Vagina (tissue), 2 donors: Measurements from ENCODE around the gene CCDC32.

ENCODE experiments used
- POLR2AphosphoS5 ChIP-seq, 2 donors: sonication (generic); formaldehyde crosslinking; IDR thresholded peaks; one replicate each; pipeline ENCODE4 v1.9.0; 2017; ENCODE audit warnings: antibody characterized with exemption in 2 of 2, mild to moderate bottlenecking in 2 of 2, low read depth in 1 of 2; ENCODE audit not compliant: insufficient read depth in 1 of 2
- TF ChIP-seq, protein P1 (sequence below), 3 experiments: fragments of 450-650 bp in 2 of 3; fragments of 200-600 bp in 1 of 3; sonication (generic) in 1 of 3; IDR thresholded peaks; one replicate each; pipeline ENCODE4 v1.5.1; 2017 to 2019; ENCODE audit warnings: antibody characterized with exemption in 3 of 3, mild to moderate bottlenecking in 2 of 3, moderate library complexity in 2 of 3

DNA sequence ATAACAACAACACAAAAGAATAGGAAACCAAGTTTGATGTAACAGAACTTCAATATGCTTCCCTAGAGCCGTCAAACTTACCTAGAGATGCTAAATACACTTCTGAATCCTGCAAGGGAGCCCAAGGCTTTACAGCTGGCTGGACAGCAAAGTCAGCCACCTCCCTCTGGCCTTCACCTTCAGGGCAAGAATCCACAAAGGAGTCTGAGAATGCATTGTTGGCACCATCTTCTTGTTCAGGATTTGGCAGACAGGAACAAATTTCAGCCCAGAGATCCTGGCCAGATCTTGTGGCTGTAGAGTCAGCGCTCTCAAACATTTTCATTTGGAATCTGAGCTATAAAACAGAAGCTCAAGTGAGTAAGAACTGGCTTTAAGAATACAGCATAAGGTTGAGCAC, 2.2 kb downstream of the CCDC32 start:
- TF ChIP-seq POLR2AphosphoS5 (IDR thresholded peaks at IDR 0.05; ENCODE audit: insufficient read depth in 1 of 2, low read depth in 1 of 2) = no peak
- TF ChIP-seq, protein P1, sequence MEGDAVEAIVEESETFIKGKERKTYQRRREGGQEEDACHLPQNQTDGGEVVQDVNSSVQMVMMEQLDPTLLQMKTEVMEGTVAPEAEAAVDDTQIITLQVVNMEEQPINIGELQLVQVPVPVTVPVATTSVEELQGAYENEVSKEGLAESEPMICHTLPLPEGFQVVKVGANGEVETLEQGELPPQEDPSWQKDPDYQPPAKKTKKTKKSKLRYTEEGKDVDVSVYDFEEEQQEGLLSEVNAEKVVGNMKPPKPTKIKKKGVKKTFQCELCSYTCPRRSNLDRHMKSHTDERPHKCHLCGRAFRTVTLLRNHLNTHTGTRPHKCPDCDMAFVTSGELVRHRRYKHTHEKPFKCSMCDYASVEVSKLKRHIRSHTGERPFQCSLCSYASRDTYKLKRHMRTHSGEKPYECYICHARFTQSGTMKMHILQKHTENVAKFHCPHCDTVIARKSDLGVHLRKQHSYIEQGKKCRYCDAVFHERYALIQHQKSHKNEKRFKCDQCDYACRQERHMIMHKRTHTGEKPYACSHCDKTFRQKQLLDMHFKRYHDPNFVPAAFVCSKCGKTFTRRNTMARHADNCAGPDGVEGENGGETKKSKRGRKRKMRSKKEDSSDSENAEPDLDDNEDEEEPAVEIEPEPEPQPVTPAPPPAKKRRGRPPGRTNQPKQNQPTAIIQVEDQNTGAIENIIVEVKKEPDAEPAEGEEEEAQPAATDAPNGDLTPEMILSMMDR (IDR thresholded peaks at IDR 0.05) = no peak
